HG03060 (cell line): ENCODE data around the gene MYT1.
"Not testable (repeated sequence)": the region's sequence is repeated elsewhere in the genome, so short reads cannot be mapped to it uniquely, and the experiment has no call there.

Experiments used
- ATAC-seq: cut with Tn5 transposase; IDR thresholded peaks from one replicate; pipeline ENCODE4 v1.9.1; 2021; ENCODE audit warnings: low read depth, moderate number of reproducible peaks; ENCODE audit not compliant: unreplicated experiment

MYT1 gene

DNA sequence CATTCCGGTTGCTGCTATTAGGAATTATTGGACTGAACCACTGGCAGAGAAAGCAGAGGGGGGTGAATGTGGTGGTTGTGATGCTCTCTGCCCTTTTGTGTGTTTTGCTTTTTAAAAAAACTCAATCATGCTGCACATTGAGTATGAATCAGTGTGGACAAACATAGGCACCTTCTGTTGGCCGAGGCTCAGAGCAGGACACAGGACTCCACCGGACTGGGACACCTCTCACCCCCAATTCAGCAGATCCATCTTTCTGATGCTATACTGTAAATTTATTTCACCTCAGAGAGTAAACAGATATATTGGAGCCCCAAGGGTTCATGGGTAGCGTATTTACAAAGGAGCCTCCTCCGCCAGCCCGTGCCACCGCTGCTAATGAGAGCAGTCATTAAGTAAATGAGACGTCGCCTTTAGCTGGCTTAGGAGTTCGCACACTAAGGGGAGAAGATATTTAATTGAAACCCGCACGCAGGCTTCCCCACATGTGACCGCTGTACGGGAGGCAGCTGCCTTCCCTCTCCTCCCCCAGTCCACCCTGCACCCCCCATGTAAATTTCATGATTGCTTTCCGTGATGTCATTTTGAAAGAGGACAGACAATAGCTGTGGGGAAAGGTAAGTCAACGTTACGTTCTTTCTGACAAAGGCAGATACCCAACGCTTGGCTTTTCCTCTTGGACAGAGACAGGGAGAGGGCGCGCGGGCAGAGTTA is at the start of gene MYT1:
MYT1 (plus strand) TSS at position 330 of the 714 bp plus-strand sequence. CDS start 34,410 bp downstream, outside the sequence.
- no peak for ATAC-seq

DNA sequence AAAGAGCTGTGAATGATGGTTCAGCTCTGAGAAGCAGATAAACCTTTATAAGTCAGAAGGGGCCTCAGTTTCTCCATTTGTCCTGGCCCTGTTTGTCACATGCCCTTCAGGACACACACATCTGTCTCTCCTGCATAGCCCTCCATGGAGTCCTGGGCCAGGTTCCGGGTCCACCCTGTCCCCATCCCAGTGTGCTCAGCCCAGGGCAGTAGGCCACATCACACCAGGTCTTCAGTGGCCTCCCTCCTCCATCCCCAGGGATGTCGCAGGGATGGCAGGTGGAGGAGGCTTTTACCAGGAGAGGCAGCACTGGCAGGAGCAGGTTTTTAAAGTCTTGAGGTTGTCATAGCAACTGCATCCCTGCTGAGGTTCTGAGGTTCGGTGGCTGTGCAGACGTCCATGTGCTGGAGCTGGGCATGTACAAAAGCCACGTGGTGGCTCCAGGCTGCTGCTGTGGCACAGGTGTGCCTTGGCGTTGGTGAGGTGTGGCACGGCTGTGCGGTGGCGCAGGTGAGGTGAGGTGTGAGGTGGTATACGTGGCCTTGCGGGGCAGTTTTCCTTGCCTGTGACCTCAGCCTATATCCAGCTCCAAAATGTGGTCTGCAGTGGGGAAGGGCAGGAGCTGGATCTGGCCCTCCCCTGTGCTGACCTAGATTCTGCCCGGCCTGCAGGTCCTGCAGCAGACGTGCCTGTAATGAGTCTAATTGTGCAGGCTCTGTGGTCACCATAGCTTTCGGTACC is 48.9 kb upstream of the MYT1 start:
- no peak for ATAC-seq

DNA sequence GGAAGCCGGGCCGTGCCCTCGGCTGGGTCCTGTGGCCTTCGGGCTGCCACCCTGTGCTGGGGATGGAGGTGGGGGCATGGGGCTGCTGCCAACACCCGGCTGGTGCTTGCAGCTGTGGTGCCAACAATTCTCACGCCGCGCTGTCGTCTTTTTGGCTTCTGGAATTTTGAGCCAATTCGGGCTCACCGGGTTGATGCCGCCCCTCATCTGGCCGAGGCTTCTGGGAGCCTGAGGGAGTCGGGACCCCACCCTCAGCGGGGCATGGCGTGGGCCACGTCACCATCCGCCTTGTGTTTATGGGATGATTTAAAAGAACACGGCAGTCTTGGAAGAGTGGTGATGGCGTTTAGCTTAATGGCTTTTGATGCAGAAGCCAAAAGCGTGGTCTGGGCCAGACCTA is 48.2 kb upstream of the MYT1 start:
- no peak for ATAC-seq

GRCh38 chr20:64116541-64117431 is 47.5 kb upstream of the MYT1 start:
- ATAC-seq = no peak

DNA sequence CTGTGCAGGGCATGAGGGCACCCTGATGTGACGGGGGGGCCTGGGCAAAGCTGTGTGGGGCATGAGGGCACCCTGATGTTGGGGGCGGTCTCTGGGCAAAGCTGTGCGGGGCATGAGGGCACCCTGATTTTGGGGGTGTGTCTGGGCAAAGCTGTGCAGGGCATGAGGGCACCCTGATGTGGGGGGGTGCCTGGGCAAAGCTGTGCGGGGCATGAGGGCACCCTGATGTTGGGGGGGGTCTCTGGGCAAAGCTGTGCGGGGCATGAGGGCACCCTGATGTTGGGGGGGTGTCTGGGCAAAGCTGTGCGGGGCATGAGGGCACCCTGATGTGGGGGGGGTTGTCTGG is 46.8 kb upstream of the MYT1 start:
- not testable (repeated sequence) for ATAC-seq

- ATAC-seq = no peak
Measured at GRCh38 chr20:64119301-64119680, 45.0 kb upstream of the MYT1 start.

DNA sequence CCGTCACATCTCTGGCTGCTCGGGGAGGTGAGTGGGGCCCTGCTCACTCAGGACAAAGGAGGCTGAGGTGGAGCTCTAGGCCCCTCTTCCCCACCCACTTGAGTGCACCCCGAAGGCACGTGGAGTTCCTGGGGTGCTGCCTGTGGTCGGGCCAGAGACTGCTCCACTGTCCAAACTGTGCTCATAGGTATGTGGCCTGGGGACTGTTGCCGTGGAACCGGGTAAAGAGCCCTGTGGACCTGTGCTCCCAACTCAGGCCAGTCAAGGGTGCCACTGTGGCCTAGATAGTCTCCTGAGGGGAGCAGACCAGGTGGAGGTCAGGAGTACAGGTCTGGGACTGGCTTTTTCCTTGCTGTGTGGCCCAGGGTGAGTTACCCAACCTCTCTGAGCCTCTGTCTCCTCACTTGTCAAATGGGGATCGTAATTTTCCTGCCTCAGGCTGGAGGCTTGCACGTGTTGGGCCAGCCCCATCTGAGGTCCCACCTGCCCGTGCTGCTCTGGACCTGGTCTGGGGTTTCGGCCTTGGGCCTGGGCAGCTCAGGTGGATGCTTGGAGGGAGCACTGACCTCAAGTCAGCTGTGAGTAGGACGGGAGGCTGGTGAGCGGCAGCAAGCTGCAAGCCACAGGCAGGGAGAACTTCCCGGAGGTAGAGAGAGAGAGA is 44.4 kb upstream of the MYT1 start:
- no peak for ATAC-seq

DNA sequence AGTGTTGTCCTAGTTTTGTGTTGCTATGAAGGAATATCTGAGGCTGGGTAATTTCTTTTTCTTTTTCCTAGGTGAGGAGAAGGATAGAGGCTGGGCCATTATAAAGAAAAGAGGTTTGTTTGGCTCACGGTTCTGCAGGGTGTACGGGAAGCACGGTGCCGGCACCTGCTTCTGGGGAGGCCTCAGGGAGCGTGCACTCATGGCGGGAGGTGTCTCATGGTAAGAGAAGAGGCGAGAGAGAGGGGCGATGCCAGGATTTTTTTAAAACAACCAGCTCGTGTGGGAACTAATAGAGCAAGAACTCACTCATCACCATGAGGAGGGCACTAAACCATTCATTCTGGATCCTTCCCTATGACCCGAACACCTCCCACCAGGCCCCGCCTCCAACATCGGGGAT is 42.7 kb upstream of the MYT1 start:
- ATAC-seq = no peak

GRCh38 chr20:64122927-64123326 is 41.3 kb upstream of the MYT1 start:
- ATAC-seq = not testable (repeated sequence)

GRCh38 chr20:64123517-64123916 is 40.7 kb upstream of the MYT1 start:
- ATAC-seq = not testable (repeated sequence)

DNA sequence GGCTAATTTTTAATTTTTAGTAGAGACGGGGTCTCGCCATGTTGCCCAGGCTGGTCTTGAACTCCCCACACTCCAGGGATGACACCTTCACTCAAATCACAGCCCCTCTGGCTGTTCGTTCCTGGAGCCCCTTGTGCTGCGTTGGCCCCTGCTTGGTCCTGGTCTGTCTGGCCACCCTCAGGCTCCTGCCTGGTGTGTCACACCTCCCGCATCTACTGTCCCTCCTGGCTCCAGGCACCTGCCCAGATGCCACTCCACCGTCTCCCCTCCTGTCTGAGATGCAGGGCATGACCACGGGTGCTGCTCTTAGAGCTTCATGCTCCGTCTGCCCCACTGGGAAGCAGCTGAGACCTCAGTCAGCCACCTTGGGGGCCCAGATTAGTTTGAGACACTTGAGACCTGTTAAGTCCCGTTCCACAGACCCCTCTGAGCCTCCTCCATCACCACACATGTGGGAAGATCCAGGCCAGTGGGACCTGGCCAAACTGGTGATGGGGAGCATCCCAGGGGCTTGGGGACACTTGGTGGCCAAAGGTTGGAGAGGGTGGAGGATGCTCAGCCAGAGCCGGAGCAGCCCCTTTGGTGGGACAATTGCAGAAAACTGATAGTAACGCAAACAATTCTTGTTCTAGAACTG is 35.0 kb upstream of the MYT1 start:
- ATAC-seq = no peak

GRCh38 chr20:64130271-64130670 is 34.0 kb upstream of the MYT1 start:
- ATAC-seq = no peak

- no peak for ATAC-seq
Measured at GRCh38 chr20:64130876-64131275, 33.4 kb upstream of the MYT1 start.

DNA sequence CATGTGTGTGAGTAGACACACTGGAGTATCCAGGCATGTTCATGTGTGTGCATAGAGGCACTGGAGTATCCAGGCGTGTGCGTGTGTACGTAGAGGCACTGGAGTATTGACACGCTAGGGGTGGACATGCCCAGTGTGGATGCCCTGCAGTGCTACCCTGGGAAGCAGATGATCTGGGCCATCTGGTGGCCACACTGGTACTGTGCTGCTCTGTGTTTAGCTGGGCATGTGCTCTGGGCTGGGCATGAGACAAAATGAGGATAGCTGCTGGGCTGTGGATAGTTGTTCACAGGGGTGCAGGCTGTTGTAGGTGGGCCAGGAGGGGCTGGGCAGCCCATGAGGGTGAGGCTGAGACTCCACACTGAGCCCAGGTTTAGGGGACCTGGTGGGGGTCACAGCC is 32.8 kb upstream of the MYT1 start:
- ATAC-seq = no peak

- no peak for ATAC-seq
Measured at GRCh38 chr20:64133951-64134407, 30.3 kb upstream of the MYT1 start.

- ATAC-seq = not testable (repeated sequence)
Measured at GRCh38 chr20:64134744-64135143, 29.5 kb upstream of the MYT1 start.

GRCh38 chr20:64136004-64136710 is 28.1 kb upstream of the MYT1 start:
- ATAC-seq = no peak

GRCh38 chr20:64137598-64138031 is 26.6 kb upstream of the MYT1 start:
- no peak for ATAC-seq

- ATAC-seq = no peak
Measured at GRCh38 chr20:64138276-64138815, 25.9 kb upstream of the MYT1 start.
